Small intestine (tissue), 7 donors: ENCODE measurements around the gene SKAP1. TPM values are rescaled to one million over a fixed set of nuclear protein-coding genes. Genes with fewer than 3 reads are reported as not detected.

ENCODE experiments used
- DNase-seq, 2 donors: peaks; one replicate each; pipeline versions ENCODE4 v3.0.0 to v3.0.0-alpha.2; 2013
- FAIRE-seq: peaks from 2 replicates; lab custom pipeline; 2012; peaks lifted over from hg19 to GRCh38; lab: Jason Lieb, UNC
- H3K27ac ChIP-seq, 3 donors: one replicate each; pipeline ENCODE4 v1.5.1; 2013; ENCODE audit warnings: low read length in 2 of 3, mild to moderate bottlenecking in 2 of 3, control low read depth in 1 of 3, inconsistent platforms in 1 of 3, low read depth in 1 of 3, moderate library complexity in 1 of 3
- H3K27me3 ChIP-seq, 3 donors: one replicate each; pipeline ENCODE4 v1.6.1; 2013; ENCODE audit warnings: low read length in 3 of 3, inconsistent platforms in 1 of 3; ENCODE audit not compliant: control insufficient read depth in 3 of 3, insufficient read depth in 3 of 3
- H3K36me3 ChIP-seq, 3 donors: one replicate each; pipeline ENCODE4 v1.6.1; 2013; ENCODE audit warnings: low read length in 3 of 3, inconsistent platforms in 1 of 3, low read depth in 1 of 3, mild to moderate bottlenecking in 1 of 3, moderate library complexity in 1 of 3; ENCODE audit not compliant: control insufficient read depth in 3 of 3, insufficient read depth in 2 of 3
- H3K4me1 ChIP-seq, 3 donors: one replicate each; pipeline ENCODE4 v1.6.1; 2013; ENCODE audit warnings: low read length in 2 of 3, inconsistent platforms in 1 of 3, low read depth in 1 of 3, mild to moderate bottlenecking in 1 of 3, moderate library complexity in 1 of 3; ENCODE audit not compliant: control insufficient read depth in 3 of 3, insufficient read depth in 2 of 3
- H3K4me3 ChIP-seq, 3 donors: one replicate each; pipeline ENCODE4 v1.5.1; 2013; ENCODE audit warnings: low read length in 3 of 3, control low read depth in 1 of 3, inconsistent platforms in 1 of 3, low read depth in 1 of 3, mild to moderate bottlenecking in 1 of 3, moderate library complexity in 1 of 3
- H3K9me3 ChIP-seq, 2 donors: one replicate each; pipeline ENCODE4 v1.6.1; 2013; ENCODE audit warnings: low read depth in 1 of 2, low read length in 1 of 2; ENCODE audit not compliant: control insufficient read depth in 2 of 2, insufficient read depth in 1 of 2
- WGBS, 3 donors: extraction: QIAGEN DNeasy Blood & Tissue Kit; methylation state at CpG; one replicate each; pipeline ENCODE4 v1.1.7; 2013; 5-methylcytosine and 5-hydroxymethylcytosine counted together
- polyA plus RNA-seq, 4 donors: library from polyadenylated mRNA; stranded (reverse) in 3 of 4; unstranded in 1 of 4; fragments of 200-250 nt in 3 of 4; fragments of 120-200 nt in 1 of 4; gene quantifications; one replicate each; pipeline versions ENCODE4 v1.2.1 to v1.2.3, GENCODE V29; 2013
- donor health status: healthy with polysubstance abuse.
- donor health status: control.
- donor health status: control.
- donor health status: Bipolar disorder and iron deficiency.
- donor health status: healthy.

SKAP1 gene
- polyA plus RNA-seq, 4 donors = 1.8 to 8.1 (median 2.1) TPM

- DNase-seq = no peak
These were observed 304.0 kb downstream of the SKAP1 start for GRCh38 chr17:48125829-48126531.

DNA sequence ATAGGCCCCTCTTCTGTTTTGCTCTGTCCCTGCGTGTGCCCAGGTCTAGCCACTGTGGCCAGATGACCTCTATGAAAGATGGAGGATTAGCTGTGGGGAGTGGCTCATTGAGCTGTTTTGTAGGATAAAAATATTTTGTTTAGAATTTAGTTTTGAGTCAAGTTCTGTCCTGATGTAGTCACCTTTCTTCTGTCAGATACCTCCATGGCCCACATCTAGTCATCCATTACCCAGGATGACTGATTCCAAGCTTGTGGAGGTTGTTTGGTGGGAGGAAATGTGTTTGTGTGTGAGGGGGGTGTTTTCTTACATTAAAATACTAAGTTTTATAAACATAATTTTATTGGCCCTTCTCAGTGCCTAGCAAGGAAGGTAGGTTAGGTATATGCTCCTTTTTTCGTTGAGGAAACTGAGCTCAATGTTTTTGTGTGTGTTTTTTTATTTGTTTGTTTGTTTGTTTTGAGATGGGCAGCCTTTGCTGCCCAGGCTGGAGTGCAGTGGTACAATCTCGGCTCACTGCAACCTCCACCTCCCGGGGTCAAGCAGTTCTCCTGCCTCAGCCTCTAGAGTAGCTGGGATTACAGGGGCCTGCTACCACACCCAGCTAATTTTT is 306.1 kb downstream of the SKAP1 start:
- no peak overlapping the region for H3K4me3 ChIP-seq
- 93 to 98% (median 96%) methylated on average over 4 of the region's 4 CpGs for WGBS, 3 donors
- no peak overlapping the region for H3K27ac ChIP-seq
- no peak for FAIRE-seq
- no peak for DNase-seq
- H3K4me1 ChIP-seq = no peaks in the 10 kb centered on the region
- peaks cover 6 to 42% (median 13%) of the 10 kb centered on the region in 3 donors for H3K36me3 ChIP-seq
- H3K9me3 ChIP-seq = no peaks in the 10 kb centered on the region
- H3K27me3 ChIP-seq = no peaks in the 10 kb centered on the region

More at GRCh38 chr17:48125829-48126531, 304.0 kb downstream of the SKAP1 start:
- Histone ChIP-seq H3K4me1 (no peaks in the 10 kb centered on the region), H3K36me3 (peaks cover 6 to 30% (median 9%) of the 10 kb centered on the region in 3 donors), H3K27ac (no peak overlapping the region), H3K9me3 (no peaks in the 10 kb centered on the region), H3K4me3 (no peak overlapping the region), H3K27me3 (no peaks in the 10 kb centered on the region)
- FAIRE-seq = no peak
- WGBS, 3 donors = 67 to 91% (median 84%) methylated on average over 9 of the region's 9 CpGs

DNA sequence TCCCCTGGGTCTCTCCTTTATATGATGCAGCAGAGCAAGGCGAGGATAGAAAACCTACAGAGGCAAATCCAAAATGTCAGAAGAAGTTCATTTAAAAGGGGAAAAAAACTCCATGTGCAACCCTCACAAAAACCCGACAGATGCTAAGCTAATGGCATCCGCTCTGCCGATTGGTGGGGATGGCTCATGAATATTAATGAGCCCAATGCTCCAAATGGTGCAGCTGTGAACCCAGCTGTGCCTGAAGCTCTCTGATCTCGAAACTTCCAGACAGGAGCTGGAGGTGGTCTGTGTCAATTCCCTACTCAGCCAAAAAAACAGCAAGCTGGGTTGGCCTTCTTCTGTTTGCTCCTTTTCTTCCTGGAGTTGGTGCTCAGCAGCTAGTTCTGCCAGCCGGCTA is 306.9 kb downstream of the SKAP1 start:
- Histone ChIP-seq H3K27me3 (no peaks in the 10 kb centered on the region), H3K4me3 (no peak overlapping the region), H3K9me3 (no peaks in the 10 kb centered on the region), H3K4me1 (no peaks in the 10 kb centered on the region), H3K36me3 (peaks cover 6 to 47% (median 16%) of the 10 kb centered on the region in 3 donors), H3K27ac (no peak overlapping the region)
- DNase-seq (no peak), FAIRE-seq (no peak)
- 85 to 94% (median 91%) methylated on average over 6 of the region's 6 CpGs for WGBS, 3 donors

DNA sequence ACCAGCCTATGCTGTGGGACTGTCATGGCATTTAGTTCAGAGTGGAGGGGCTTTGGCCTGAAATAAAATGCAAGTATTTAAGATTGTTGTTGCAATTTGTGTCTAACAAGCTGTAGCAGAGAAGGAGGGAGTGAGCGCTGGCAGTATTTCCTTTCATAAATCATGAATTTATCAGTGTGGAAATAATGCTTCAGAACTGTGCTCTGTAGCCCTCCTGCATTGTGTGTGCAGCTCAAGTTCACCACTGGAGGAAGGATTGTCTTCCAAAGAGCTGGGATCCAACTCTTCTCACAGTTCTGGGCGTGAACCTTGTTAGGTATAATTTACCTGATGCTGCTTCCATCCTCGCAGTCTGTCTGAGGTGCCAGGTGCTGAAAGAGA is 307.4 kb downstream of the SKAP1 start:
- Histone ChIP-seq H3K36me3 (peaks cover 6 to 50% (median 17%) of the 10 kb centered on the region in 3 donors), H3K9me3 (no peaks in the 10 kb centered on the region), H3K4me3 (no peak overlapping the region), H3K27me3 (no peaks in the 10 kb centered on the region), H3K27ac (no peak overlapping the region), H3K4me1 (no peaks in the 10 kb centered on the region)
- DNase-seq (no peak), FAIRE-seq (no peak)
- WGBS, 3 donors = 88 to 96% (median 96%) methylated on average over 3 of the region's 3 CpGs

GRCh38 chr17:48121923-48122664 is 307.9 kb downstream of the SKAP1 start:
- 84 to 93% (median 88%) methylated on average over 9 of the region's 9 CpGs for WGBS, 3 donors
- DNase-seq (no peak), FAIRE-seq (no peak)
- Histone ChIP-seq H3K27ac (no peak overlapping the region), H3K36me3 (peaks cover 6 to 55% (median 19%) of the 10 kb centered on the region in 3 donors), H3K4me3 (no peak overlapping the region), H3K4me1 (no peaks in the 10 kb centered on the region), H3K27me3 (no peaks in the 10 kb centered on the region), H3K9me3 (no peaks in the 10 kb centered on the region)

DNA sequence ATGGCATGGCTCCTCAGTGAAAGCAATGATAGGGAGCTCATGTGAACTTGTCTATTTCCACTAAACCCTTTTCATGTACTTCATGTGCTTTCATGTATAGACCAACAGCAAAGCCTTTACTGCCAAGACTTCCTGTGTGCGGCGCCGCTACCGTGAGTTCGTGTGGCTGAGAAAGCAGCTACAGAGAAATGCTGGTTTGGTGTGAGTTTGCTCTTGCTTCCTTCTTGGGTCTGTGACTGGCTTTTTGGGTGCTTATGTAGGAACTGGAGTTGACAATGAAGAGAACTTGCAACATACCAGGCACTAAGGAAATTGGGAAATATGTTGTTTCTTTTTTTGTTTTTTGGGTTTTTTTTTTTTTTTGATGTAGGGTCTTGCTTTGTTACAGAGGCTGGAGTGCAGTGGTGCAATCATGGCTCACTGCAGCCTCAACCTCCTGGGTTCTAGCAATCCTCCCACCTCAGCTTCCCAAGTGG is 316.8 kb downstream of the SKAP1 start:
- Histone ChIP-seq H3K36me3 (peaks cover 2 to 49% (median 3%) of the 10 kb centered on the region in 3 donors), H3K9me3 (no peaks in the 10 kb centered on the region), H3K4me3 (no peak overlapping the region), H3K4me1 (peaks cover 0 to 4% (median 0%) of the 10 kb centered on the region in 3 donors), H3K27me3 (no peaks in the 10 kb centered on the region), H3K27ac (peak overlapping the region in 1 of 3 donors; percentile 73)
- FAIRE-seq = no peak
- DNase-seq = no peak
- WGBS, 3 donors = 64 to 94% (median 67%) methylated on average over 5 of the region's 5 CpGs

DNA sequence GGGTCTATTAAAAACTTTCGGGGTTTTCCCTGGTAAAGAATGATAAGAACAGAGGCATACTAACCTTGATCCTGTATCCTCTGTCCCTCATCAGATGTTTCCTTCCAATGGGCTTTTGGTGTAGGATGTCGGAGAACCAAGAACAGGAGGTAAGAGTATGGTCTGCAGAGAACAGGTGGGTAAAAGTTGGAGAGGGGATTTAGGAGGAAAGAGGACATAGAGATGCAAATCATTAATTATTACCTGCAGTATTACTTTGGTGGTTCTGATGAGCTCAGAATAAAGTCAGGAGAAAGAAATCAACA is 318.1 kb downstream of the SKAP1 start:
- 74 to 87% (median 78%) methylated on average over 2 of the region's 2 CpGs for WGBS, 3 donors
- H3K9me3 ChIP-seq = no peaks in the 10 kb centered on the region
- no peak overlapping the region for H3K4me3 ChIP-seq
- H3K27ac ChIP-seq = no peak overlapping the region
- H3K27me3 ChIP-seq = no peaks in the 10 kb centered on the region
- H3K36me3 ChIP-seq = peaks cover 0 to 39% (median 2%) of the 10 kb centered on the region in 3 donors
- no peak for FAIRE-seq
- no peak for DNase-seq
- H3K4me1 ChIP-seq = peaks cover 0 to 6% (median 0%) of the 10 kb centered on the region in 3 donors

DNA sequence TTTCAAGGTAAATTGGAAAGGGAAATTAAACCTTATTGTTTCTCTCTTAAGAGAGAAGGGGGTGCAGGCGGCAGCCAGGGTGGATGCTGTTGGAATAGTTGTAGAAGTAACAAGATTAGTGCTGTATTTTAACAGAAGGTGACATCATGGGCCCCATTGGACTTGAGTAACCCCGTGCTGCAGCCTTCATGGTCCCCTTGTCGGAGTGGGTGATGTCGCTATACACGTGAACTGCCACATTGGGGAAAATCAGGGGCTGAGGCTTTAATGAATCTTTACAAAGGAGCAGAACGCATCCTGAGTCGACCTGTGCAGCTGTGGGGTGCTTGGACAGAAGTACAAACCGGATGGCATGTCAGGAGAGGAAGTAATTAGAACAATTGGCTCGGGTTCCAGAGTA is 319.3 kb downstream of the SKAP1 start:
- H3K4me1 ChIP-seq = peaks cover 0 to 6% (median 0%) of the 10 kb centered on the region in 3 donors
- no peak for DNase-seq

More for the DNA sequence above, 319.3 kb downstream of the SKAP1 start:
- H3K36me3 ChIP-seq = peaks cover 0 to 29% (median 2%) of the 10 kb centered on the region in 3 donors
- WGBS, 3 donors = 72 to 84% (median 77%) methylated on average over 9 of the region's 9 CpGs
- no peaks in the 10 kb centered on the region for H3K27me3 ChIP-seq
- no peak overlapping the region for H3K4me3 ChIP-seq
- no peak for FAIRE-seq
- no peak overlapping the region for H3K27ac ChIP-seq
- no peaks in the 10 kb centered on the region for H3K9me3 ChIP-seq
